Measurements from ENCODE around the gene AGBL1. TPM values are rescaled to one million over a fixed set of nuclear protein-coding genes. Genes with fewer than 3 reads are reported as not detected.

Gene AGBL1
- polyA plus RNA-seq, 2 of the 4 experiments (the other 2 are of a cell fraction), result not detected

DNA sequence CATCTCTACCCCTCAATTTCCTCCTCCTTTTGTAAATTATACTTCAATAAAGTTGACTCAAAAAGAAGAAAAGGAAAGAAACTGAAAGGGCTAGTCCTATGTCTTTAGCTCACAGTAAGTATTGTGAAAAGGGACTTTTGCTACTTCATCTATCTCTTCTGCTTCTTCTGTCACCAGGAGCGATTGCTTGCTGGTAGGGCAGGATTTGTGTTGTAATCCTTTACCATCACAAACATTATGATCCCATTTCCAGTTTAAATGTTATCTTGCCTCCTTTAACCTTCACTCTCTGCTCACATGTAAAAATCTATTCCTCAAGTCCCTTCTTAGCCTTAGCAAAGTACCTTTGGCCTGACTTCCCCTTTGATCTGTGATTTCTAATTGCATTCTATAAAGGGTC, 537.1 kb downstream of the AGBL1 start:
- TF ChIP-seq HOXB13 (CRISPR knock-in tag; IDR thresholded peaks at IDR 0.05; ENCODE audit: low read depth) (no peak), HEYL (CRISPR knock-in tag; IDR thresholded peaks at IDR 0.05) (no peak), RARB (CRISPR knock-in tag; IDR thresholded peaks at IDR 0.05) (no peak), CBX8 (IDR thresholded peaks at IDR 0.05) (no peak), HES2 (IDR thresholded peaks at IDR 0.05) (no peak), MAX (IDR thresholded peaks at IDR 0.05) (no peak), SMC3 (IDR thresholded peaks at IDR 0.05) (no peak), FOSB (CRISPR knock-in tag; IDR thresholded peaks at IDR 0.05) (no peak), TP53 (CRISPR knock-in tag; IDR thresholded peaks at IDR 0.05) (no peak), SREBF2 (IDR thresholded peaks at IDR 0.05) (no peak), POLR2AphosphoS2 (conservative IDR thresholded peaks at IDR 0.05; ENCODE audit: low read length) (no peak), GATA3 (IDR thresholded peaks at IDR 0.05; ENCODE audit: borderline replicate concordance) (no peak), TFCP2L1 (CRISPR knock-in tag; IDR thresholded peaks at IDR 0.05) (no peak), EHF (CRISPR knock-in tag; IDR thresholded peaks at IDR 0.05) (no peak), JUNB (IDR thresholded peaks at IDR 0.05) (no peak), POLR2A (IDR thresholded peaks at IDR 0.05; ENCODE audit: low read length) (no peak), RNF2 (IDR thresholded peaks at IDR 0.05; ENCODE audit: borderline replicate concordance, low read depth) (no peak), MAZ (IDR thresholded peaks at IDR 0.05; ENCODE audit: borderline replicate concordance, low read depth, low read length) (no peak)
- TF ChIP-seq, protein P1, sequence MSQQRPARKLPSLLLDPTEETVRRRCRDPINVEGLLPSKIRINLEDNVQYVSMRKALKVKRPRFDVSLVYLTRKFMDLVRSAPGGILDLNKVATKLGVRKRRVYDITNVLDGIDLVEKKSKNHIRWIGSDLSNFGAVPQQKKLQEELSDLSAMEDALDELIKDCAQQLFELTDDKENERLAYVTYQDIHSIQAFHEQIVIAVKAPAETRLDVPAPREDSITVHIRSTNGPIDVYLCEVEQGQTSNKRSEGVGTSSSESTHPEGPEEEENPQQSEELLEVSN (IDR thresholded peaks at IDR 0.05; ENCODE audit: borderline replicate concordance, low read depth), result no peak
- TF ChIP-seq, protein P2, sequence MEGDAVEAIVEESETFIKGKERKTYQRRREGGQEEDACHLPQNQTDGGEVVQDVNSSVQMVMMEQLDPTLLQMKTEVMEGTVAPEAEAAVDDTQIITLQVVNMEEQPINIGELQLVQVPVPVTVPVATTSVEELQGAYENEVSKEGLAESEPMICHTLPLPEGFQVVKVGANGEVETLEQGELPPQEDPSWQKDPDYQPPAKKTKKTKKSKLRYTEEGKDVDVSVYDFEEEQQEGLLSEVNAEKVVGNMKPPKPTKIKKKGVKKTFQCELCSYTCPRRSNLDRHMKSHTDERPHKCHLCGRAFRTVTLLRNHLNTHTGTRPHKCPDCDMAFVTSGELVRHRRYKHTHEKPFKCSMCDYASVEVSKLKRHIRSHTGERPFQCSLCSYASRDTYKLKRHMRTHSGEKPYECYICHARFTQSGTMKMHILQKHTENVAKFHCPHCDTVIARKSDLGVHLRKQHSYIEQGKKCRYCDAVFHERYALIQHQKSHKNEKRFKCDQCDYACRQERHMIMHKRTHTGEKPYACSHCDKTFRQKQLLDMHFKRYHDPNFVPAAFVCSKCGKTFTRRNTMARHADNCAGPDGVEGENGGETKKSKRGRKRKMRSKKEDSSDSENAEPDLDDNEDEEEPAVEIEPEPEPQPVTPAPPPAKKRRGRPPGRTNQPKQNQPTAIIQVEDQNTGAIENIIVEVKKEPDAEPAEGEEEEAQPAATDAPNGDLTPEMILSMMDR (IDR thresholded peaks at IDR 0.05), result no peak
- Histone ChIP-seq H3K9me3 (no peaks in the 10 kb centered on the region), H3K4me2 (no peak overlapping the region), H3K27ac (no peak overlapping the region), H3K4me1 (peaks cover 3% of the 10 kb centered on the region; the same call in 2 of the 3 replicates), H3K4me3 (no peak overlapping the region)
- CTCF ChIA-PET, result no interaction called here
- FAIRE-seq, result no peak
- no peak for ATAC-seq
- POLR2A ChIA-PET, result no interaction called here
- WGBS (ENCODE audit: missing lambda C conversion rate), result 25% methylated on average over 1 of the region's 1 CpG
- no peak for DNase-seq (ENCODE audit: low read depth in 1 of 2, low spot score in 1 of 2)

DNA sequence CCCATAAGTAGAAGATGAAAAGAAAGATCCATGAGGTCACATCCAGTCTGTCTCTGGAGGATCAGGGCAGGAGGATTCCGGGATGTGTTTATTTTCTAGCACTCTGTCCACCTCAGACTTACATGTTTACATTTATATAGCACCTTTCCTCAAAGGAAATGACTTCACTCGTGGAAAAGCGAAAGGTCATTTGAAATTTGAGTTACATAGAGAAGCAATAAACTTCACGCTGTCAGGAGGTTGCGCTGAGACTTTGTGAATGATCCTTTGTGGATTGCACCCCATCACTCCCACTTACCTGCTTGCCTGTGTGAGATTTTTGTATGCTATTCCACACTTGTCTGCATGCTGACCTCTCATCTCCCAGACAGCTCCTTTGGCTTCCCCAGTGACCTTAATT, 540.5 kb downstream of the AGBL1 start:
- Histone ChIP-seq H3K9me3 (no peaks in the 10 kb centered on the region), H3K27ac (no peak overlapping the region), H3K4me2 (no peak overlapping the region), H3K4me1 (peaks cover 10% of the 10 kb centered on the region), H3K4me3 (no peak overlapping the region)
- no peak for TF ChIP-seq TFCP2L1 (CRISPR knock-in tag; IDR thresholded peaks at IDR 0.05)
- no peak for TF ChIP-seq RARB (CRISPR knock-in tag; IDR thresholded peaks at IDR 0.05)
- TF ChIP-seq SMC3 (IDR thresholded peaks at IDR 0.05), result no peak
- no peak for TF ChIP-seq NFE2L2 (conservative IDR thresholded peaks at IDR 0.05; ENCODE audit: low read length)
- TF ChIP-seq, protein P3, sequence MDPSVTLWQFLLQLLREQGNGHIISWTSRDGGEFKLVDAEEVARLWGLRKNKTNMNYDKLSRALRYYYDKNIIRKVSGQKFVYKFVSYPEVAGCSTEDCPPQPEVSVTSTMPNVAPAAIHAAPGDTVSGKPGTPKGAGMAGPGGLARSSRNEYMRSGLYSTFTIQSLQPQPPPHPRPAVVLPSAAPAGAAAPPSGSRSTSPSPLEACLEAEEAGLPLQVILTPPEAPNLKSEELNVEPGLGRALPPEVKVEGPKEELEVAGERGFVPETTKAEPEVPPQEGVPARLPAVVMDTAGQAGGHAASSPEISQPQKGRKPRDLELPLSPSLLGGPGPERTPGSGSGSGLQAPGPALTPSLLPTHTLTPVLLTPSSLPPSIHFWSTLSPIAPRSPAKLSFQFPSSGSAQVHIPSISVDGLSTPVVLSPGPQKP (IDR thresholded peaks at IDR 0.05; ENCODE audit: low read depth, low read length), result no peak
- TF ChIP-seq, protein P1 (IDR thresholded peaks at IDR 0.05; ENCODE audit: borderline replicate concordance, low read depth), result no peak
- TF ChIP-seq HOXB13 (CRISPR knock-in tag; IDR thresholded peaks at IDR 0.05; ENCODE audit: low read depth), result no peak
- no peak for TF ChIP-seq BHLHE40 (IDR thresholded peaks at IDR 0.05; ENCODE audit: low read depth, low read length)
- no peak for TF ChIP-seq CHD4 (IDR thresholded peaks at IDR 0.05; ENCODE audit: borderline replicate concordance)
- TF ChIP-seq, protein P4, sequence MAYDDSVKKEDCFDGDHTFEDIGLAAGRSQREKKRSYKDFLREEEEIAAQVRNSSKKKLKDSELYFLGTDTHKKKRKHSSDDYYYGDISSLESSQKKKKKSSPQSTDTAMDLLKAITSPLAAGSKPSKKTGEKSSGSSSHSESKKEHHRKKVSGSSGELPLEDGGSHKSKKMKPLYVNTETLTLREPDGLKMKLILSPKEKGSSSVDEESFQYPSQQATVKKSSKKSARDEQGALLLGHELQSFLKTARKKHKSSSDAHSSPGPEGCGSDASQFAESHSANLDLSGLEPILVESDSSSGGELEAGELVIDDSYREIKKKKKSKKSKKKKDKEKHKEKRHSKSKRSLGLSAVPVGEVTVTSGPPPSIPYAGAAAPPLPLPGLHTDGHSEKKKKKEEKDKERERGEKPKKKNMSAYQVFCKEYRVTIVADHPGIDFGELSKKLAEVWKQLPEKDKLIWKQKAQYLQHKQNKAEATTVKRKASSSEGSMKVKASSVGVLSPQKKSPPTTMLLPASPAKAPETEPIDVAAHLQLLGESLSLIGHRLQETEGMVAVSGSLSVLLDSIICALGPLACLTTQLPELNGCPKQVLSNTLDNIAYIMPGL (CRISPR knock-in tag; IDR thresholded peaks at IDR 0.05; ENCODE audit: borderline replicate concordance), result no peak
- FAIRE-seq, result no peak
- 33% methylated on average over 5 of the region's 5 CpGs for WGBS (ENCODE audit: missing lambda C conversion rate)
- ATAC-seq, result no peak
- DNase-seq (ENCODE audit: low read depth in 1 of 2, low spot score in 1 of 2), result no peak
- POLR2A ChIA-PET, result no interaction called here
- CTCF ChIA-PET, result interaction anchor here (1.1 to 1.2 kb wide), 2 partner anchors 9 to 19 kb away, joined by 3 to 4 read pairs; no protein-coding TSS in a partner anchor

Measured in A549 (cell line).